GM18505 (cell line): ENCODE results near the gene KIAA0586.
"Not testable (repeated sequence)": the region's sequence is repeated elsewhere in the genome, so short reads cannot be mapped to it uniquely, and the experiment has no call there.

Source experiments
- ATAC-seq: cut with Tn5 transposase; IDR thresholded peaks from one replicate; pipeline ENCODE4 v1.9.1; 2021; ENCODE audit not compliant: unreplicated experiment
- POLR2A ChIP-seq: IDR thresholded peaks from 4 replicates; pipeline ENCODE4 v1.6.1; 2011; ENCODE audit warnings: borderline replicate concordance; ENCODE audit not compliant: insufficient read depth, insufficient read length; ENCODE audit errors: extremely low read depth

The KIAA0586 gene

DNA sequence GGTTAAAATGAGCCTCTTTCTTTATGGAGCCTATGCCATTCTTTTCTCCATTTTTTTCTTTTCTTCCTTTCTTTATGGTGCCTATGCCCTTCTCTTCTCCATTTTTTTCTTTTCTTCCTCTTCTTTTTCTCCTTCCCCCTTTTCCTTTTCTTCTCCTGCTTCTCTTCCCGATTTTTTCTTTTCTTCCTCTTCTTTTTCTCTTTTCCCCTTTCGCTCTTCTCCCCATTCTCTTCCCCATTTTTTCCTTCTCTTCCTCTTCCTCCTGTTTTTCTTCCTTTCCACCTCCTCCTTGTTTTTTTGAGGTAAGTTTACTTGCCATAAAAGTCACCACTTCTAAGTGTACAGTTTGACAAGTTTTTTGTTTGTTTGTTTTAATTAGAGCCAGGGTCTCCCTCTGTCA is 50.1 kb downstream of the KIAA0586 start:
- TF ChIP-seq POLR2A = no peak
- no peak for ATAC-seq

DNA sequence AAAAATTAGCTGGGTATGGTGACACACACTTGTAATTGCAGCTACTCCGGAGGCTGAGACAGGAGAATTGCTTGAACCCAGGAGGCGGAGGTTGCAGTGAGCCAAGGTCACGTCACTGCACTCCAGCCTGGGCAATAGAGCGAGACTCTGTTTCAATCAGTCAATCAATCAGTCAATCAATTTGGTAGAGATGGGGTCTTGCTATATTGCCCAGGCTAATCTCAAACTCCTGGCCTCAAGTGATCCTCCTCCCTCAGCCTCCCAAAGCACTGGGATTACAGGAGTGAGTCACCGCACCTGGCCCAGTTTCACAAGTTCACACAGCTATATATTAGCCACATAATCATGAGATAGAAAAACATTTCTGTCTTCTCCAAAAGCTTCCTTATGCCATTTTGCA is 50.8 kb downstream of the KIAA0586 start:
- ATAC-seq = not testable (repeated sequence)

DNA sequence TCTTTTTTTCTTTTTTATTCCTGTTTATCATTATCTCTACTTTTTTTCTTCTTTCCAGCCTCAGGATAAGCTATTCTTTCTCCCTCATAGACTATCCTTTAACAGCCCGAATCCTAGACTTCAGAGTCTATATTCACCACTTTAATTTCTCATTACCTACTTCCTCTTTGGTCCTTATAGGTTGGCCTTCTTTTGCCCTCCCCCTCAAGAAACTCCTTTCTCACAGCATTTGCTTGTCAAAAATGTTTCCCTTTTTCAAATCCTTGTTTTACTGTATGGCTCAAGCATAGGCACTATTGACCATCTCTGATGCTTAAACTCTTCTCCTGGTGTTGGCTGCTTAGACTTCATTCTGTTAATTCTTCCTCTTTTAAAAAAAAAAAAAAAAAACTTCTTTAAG is 52.5 kb downstream of the KIAA0586 start:
- ATAC-seq = no peak
- no peak for TF ChIP-seq POLR2A

DNA sequence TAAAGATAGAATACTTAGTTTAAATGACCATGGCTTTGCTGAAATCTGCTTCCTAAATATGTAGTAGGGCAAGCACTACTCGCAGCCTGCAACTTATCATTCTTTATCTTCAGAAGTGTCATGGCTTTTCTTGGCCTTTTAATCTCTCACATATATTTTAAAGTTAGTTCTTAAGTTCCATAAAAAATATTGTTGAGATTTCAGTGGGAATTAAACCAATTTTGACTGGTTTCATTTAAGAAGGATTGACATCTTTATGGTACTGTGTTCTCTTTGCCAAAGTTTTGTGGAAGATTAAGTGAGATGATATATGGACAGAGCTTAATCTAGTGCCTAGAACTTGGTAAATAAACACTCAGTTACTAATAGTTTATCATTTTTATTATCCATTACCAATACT is 56.7 kb downstream of the KIAA0586 start:
- TF ChIP-seq POLR2A = no peak

DNA sequence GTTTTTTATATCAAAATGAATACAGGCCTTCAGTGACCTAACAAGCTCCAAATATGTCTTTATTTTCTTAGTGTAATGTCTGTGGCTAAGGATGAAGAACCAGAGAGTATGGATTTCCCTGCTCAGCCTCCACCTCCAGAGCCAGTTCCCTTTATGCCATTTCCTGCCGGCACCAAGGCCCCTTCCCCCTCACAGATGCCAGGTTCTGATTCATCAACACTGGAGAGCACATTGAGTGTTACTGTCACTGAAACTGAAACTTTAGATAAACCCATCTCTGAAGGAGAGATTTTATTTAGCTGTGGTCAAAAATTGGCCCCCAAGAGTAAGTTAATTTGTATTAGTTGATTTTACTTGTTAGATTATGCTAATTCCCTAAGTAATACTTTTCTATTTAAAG is 61.0 kb downstream of the KIAA0586 start:
- peak; percentile 65 for ATAC-seq

More for the DNA sequence above, 56.7 kb downstream of the KIAA0586 start:
- no peak for ATAC-seq

DNA sequence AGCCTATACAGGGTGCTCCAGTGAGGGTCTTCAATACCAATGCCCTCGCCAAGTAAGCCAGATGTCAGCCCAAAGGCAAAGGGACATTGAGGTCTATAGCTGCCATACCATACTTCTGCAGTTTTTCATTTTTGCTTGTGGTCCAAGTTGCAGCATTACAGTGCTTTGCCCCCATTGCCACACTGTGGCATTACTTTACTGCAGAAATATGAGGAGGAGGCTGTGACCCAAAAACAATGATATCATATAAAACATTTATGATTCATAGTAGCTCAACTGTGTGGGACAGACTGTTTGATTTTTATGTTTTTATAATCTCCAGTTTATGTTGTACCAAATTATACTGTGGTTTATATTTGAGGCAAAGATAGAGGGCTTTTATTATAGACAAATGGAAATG is 64.1 kb downstream of the KIAA0586 start:
- TF ChIP-seq POLR2A = no peak
- no peak for ATAC-seq

More for the DNA sequence above, 61.0 kb downstream of the KIAA0586 start:
- TF ChIP-seq POLR2A = no peak

DNA sequence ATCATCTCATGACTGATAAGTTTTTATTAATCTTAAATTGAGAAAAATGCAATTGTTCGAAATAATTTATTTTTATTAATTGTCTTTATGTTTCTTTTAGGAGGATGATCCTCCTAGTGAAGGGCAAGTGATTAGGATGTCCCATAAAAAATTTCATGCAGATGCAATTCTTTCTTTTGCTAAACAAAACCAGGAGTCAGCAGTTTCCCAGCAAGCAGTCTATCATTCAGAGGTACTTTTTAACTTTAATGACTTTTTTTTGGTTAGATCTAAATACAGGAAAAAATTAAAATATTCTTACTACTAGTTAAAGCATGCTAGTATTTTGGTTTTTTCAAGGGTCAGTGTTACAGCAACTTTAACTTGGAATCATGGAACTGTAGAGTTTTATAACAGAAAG is 64.5 kb downstream of the KIAA0586 start:
- no peak for TF ChIP-seq POLR2A
- ATAC-seq = no peak

DNA sequence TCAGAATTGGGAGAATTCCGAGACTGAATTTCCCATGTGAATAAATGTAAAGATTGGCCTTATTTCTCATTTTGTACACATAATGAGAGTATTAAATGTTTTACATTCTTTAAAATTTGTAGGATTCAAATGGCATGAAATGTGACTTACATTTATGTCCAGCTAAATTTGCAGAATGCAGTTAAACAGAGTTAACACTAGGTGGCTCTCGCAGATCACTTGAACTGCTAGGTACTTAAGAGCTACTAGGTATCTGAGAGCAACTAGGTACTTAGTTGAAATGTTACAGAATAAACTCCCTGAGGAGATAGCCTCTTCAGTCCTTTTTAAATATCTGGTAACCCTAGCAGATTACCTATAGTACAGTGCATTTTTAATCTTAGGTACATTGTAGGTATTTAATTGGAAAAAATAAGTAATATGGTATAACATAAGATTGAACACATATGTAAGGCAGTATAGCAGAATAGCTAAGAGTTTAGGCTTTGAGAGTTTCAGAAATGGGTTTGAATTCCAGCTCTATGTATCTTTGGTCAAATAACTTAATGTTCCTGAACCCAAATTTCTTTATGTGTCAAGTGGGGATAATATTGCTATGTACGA is 73.8 kb downstream of the KIAA0586 start:
- no peak for TF ChIP-seq POLR2A
- peak; percentile 58 for ATAC-seq

DNA sequence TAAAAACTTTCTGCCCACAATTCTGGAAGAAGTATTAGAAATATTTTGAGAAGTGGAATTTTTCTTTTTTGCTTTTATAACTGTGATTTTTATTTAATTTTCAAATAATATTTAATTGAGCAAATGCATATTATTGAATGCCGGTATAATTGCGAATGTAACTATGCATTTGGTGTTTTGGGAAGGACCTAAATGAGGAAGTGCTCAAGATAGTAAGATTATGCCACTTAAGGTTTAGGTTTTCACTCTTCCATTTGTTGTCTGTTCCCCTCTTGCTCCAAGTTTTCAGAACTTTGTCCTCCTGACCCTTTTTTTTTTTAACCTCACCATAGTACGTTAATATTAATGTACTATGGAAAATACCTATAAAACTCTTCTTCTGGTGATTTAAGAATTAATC is 85.8 kb downstream of the KIAA0586 start:
- TF ChIP-seq POLR2A = no peak
- no peak for ATAC-seq

DNA sequence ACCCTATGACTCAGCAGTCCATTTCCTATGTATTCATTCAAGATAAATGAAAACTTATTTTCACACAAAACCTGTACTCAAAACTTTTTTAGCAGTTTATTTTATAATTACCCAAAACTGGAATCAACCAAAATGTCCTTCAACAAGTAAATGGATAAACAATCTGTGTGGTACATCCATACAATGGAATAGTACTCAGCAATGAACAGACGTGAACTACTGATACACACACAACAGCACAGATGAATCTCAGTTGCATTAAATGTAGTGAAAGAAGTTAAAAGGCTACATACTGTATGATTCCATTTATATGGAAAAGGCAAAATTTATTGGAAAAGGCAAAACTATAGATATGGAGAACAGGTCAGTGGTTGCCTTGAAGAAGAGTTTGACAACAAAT is 90.1 kb downstream of the KIAA0586 start:
- TF ChIP-seq POLR2A = no peak
- no peak for ATAC-seq

DNA sequence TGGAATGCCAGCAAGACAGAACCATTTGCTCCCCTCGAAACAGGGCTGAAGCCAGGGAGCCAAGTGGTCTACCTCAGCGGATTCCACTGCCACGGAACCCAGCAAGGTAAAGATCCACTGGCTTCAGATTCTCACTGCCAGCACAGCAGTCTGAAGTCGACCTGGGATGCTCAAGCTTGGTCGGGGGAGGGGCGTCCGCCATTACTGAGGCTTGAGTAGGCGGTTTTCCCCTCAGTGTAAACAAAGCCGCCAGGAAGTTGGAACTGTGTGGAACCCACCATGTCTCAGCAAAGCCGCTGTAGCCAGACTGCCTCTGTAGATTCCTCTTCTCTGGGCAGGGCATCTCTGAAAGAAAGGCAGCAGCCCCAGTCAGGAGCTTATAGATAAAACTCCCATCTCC is 98.2 kb downstream of the KIAA0586 start:
- ATAC-seq = not testable (repeated sequence)

DNA sequence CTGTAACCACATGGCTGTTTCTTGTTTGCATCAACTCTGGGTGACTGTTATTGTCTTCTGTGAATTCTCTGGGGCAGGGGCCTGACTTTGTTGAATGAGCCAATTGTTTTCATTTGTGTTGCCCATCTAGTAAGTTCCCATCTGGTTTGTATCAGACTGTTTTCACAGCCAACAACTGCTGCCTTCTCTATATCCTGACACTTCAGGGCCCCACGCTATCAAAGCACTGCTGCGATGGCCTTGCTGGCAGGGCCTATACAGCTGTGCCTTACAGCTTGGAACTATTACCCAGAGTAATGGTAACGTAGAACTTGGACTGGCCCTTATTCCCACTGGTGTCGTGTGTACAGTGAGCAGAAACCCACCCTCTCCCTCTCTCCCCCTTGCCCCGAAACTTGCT is 105.9 kb downstream of the KIAA0586 start:
- no peak for TF ChIP-seq POLR2A
- ATAC-seq = no peak

DNA sequence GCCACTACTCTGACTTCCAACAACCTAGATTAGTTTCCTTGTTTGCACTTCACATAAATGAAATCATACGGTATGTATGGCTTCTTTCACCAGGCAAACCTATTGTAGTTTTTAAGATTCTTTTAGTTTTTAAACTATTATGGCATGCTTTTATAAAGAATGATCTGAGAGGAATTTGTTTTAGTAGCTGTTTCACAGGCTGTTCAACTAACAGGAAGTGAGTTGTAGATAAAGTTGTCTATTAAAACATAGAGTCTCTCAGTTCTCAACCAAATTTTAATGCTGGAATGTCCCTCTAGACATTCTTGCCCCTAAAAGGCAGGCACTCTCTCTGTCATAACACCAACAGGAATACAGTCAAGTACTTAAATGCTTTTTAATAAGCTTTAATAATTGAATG is 107.5 kb downstream of the KIAA0586 start:
- TF ChIP-seq POLR2A = no peak
- ATAC-seq = no peak

DNA sequence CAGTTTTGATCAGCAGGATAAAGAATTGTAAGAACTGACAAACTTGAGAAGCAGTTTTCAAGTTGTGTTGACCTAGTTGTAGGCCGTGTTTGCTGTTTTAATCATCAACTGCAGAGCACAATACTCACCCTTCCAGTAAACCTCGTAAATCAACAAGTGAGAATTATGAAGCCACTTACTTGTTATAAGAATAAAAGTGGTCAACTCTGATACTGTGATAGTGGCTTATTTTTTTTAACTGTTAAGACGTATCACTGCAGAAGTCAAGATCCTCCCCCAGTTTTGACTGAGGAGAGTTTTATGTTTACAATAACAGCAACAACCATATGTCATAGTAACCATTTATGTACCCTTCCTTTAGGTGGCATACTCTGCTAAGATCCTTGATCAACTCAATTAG is 109.5 kb downstream of the KIAA0586 start:
- ATAC-seq = no peak
- TF ChIP-seq POLR2A = no peak

DNA sequence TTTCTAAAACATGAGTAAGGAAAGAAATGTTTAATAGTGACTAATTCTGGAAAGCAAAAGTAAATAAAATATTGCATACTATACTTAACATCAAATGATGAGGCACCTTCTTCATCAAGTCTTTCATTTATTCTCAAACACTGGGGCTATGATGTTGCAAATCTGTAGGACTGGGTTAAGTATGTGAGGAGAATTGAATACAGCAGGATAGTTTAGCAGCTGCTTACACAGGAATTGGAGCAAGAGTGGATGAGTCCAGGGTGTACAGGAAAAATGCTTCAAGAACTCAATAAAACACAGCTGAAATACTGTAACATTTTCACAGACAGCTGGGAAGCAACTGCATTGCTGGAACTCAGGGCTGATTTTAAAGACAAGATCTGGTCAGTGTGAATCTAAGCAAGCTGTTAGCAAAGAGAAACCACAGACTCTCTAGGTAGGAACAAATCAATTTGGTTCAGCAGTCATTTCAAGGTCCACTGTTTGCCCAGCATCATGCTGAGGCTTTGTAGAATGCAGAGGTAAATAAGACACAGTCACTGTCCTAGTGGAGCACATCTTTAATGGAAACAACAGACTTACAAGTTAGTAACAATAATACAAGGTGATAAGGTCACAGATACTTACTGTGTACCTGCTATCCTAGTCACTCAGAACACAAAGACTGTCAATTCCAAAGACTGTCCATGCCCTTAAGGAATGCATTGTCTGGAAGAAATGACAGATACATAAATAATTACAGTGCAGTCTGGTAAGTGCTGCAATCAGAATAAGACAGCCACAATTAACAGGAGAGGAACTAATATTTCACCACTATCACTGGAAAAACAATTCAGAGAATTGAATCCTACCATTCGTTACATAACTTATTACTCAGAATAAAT is 113.5 kb downstream of the KIAA0586 start:
- no peak for ATAC-seq
- no peak for TF ChIP-seq POLR2A

DNA sequence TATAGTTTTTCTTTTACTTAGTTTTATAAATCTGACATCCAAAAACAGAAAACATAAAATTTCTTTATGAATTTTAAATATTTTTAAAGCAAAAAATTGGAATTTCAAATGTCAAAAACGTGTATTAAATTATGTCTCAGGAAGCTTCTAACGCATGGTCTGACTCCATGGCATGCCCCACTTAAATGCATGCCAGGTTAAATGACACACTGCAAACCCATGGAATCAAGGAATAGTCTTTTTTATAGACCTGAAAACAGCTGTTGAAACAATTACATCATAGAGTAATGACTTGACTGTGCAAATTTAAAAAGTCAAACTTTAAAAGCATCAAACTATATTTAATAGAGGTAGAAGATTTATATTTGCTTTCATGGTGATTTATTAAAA is 114.1 kb downstream of the KIAA0586 start:
- no peak for ATAC-seq
- TF ChIP-seq POLR2A = no peak
